Pulmonary artery endothelial cell (primary cell): ENCODE results near the gene ADGRG2. TPM values are rescaled to one million over a fixed set of nuclear protein-coding genes. Genes with fewer than 3 reads are reported as not detected.

Experiments
- DNase-seq: peaks from one replicate; pipeline ENCODE4 v3.0.0-alpha.2; 2011; ENCODE audit warnings: low read depth, low spot score
- total RNA-seq: library from RNA; depleted of rRNA; stranded (reverse); fragments of >200 nt; gene quantifications from 2 replicates; pipeline ENCODE4 v1.2.3, GENCODE V29; 2014

Gene ADGRG2
- total RNA-seq, 1 donor from 2014 or later = not detected

GRCh38 chrX:18956303-18957032 is 165.8 kb downstream of the ADGRG2 start:
- no peak for DNase-seq

GRCh38 chrX:18955676-18956075 is 166.6 kb downstream of the ADGRG2 start:
- no peak for DNase-seq

- DNase-seq = no peak
Measured at GRCh38 chrX:18951032-18951431, 171.2 kb downstream of the ADGRG2 start.

- DNase-seq = no peak
Measured at GRCh38 chrX:18949944-18950301, 172.3 kb downstream of the ADGRG2 start.

GRCh38 chrX:18949291-18949943 is 172.9 kb downstream of the ADGRG2 start:
- DNase-seq = no peak

- no peak for DNase-seq
Measured at GRCh38 chrX:18946611-18947010, 175.7 kb downstream of the ADGRG2 start.

- no peak for DNase-seq
Measured at GRCh38 chrX:18946157-18946556, 176.1 kb downstream of the ADGRG2 start.

- DNase-seq = no peak
Measured at GRCh38 chrX:18945483-18945882, 176.8 kb downstream of the ADGRG2 start.

GRCh38 chrX:18944482-18944881 is 177.8 kb downstream of the ADGRG2 start:
- no peak for DNase-seq

GRCh38 chrX:18941896-18942295 is 180.4 kb downstream of the ADGRG2 start:
- DNase-seq = no peak

Other genes starting within 250 kb of the ADGRG2 start
- 13.0 and 14.7 TPM in 2 replicates for gene PHKA2, start 138.4 kb downstream of the ADGRG2 start, total RNA-seq
- gene PDHA1, start 221.5 kb upstream of the ADGRG2 start, total RNA-seq = 145 and 169 TPM in 2 replicates